Panc1 (cell line): ENCODE data around the gene COPS8. TPM values are rescaled to one million over a fixed set of nuclear protein-coding genes. Genes with fewer than 3 reads are reported as not detected.

ENCODE experiments used
- ATAC-seq: fragments of 200-7000 bp; cut with Tn5 transposase; 2 replicates; pipeline ENCODE4 v1.9.1; 2020; ENCODE audit warnings: mild to moderate bottlenecking, moderate library complexity
- BruUV-seq: library from RNA; stranded (reverse); fragments of 400-500 nt; replicated peaks from 2 replicates; lab custom pipeline; 2021; lab: Mats Ljungman, UMichigan
- CTCF ChIA-PET: fragments of 300-600 bp; sonication (Branson Sonifier 250); formaldehyde crosslinking; loops from one replicate; lab custom pipeline; 2022; ENCODE audit warnings: antibody characterized with exemption; lab: Charles Lee
- POLR2A ChIA-PET: fragments of 300-600 bp; sonication (Branson Sonifier 250); formaldehyde crosslinking; loops from one replicate; lab custom pipeline; 2022; ENCODE audit warnings: antibody characterized with exemption; lab: Charles Lee
- DNase-seq: peaks from one replicate; pipeline ENCODE4 v3.0.0-alpha.2; 2010; ENCODE audit warnings: low read depth, low spot score
- H3K27ac ChIP-seq: 2 replicates; pipeline ENCODE4 v1.5.1; 2011; ENCODE audit warnings: mild to moderate bottlenecking, low read length, inconsistent platforms
- H3K27me3 ChIP-seq: fragments of 200-500 bp; sonication (Bioruptor generic); 2 replicates; pipeline ENCODE4 v1.6.0; 2014; ENCODE audit warnings: low read length, inconsistent platforms; ENCODE audit not compliant: control insufficient read depth, insufficient read depth
- H3K36me3 ChIP-seq: fragments of 200-500 bp; sonication (Bioruptor generic); 2 replicates; pipeline ENCODE4 v1.5.1; 2014; ENCODE audit warnings: inconsistent platforms, mild to moderate bottlenecking, low read length, moderate library complexity; ENCODE audit not compliant: control insufficient read depth, insufficient read depth
- H3K4me1 ChIP-seq: 2 replicates; pipeline ENCODE4 v1.5.1; 2011; ENCODE audit warnings: inconsistent platforms, mild to moderate bottlenecking, low read length, moderate library complexity; ENCODE audit not compliant: control insufficient read depth, insufficient read depth
- H3K4me3 ChIP-seq, 2 experiments: 2 replicates each; pipeline ENCODE4 v1.5.1; 2011 to 2012; ENCODE audit warnings: low read depth in 2 of 2, low read length in 2 of 2, mild to moderate bottlenecking in 2 of 2, inconsistent platforms in 1 of 2, moderate library complexity in 1 of 2
- H3K9me3 ChIP-seq: fragments of 200-500 bp; sonication (Bioruptor generic); 2 replicates; pipeline ENCODE4 v1.5.1; 2014; ENCODE audit warnings: low read depth, mild to moderate bottlenecking, inconsistent platforms, low read length, moderate library complexity; ENCODE audit not compliant: control insufficient read depth, insufficient read depth
- CTCF ChIP-seq: fragments of 450-650 bp; IDR thresholded peaks from 2 replicates; pipeline ENCODE4 v1.5.1; 2017; ENCODE audit warnings: mild to moderate bottlenecking
- POLR2AphosphoS5 ChIP-seq: IDR thresholded peaks from 2 replicates; pipeline ENCODE4 v1.6.1; 2012; ENCODE audit warnings: mild to moderate bottlenecking, low read depth, low read length, moderate library complexity
- REST ChIP-seq, 2 experiments: IDR thresholded peaks; 2 replicates each; pipeline ENCODE4 v1.6.1; 2011 to 2012; ENCODE audit warnings: low read depth in 2 of 2, control low read depth in 1 of 2, low read length in 1 of 2, mild to moderate bottlenecking in 1 of 2, moderate library complexity in 1 of 2; ENCODE audit not compliant: insufficient read depth in 1 of 2
- SIN3A ChIP-seq: IDR thresholded peaks from 2 replicates; pipeline ENCODE4 v1.6.1; 2012; ENCODE audit warnings: low read depth, mild to moderate bottlenecking, low read length, moderate library complexity, borderline replicate concordance; ENCODE audit not compliant: insufficient read depth
- TCF7L2 ChIP-seq: IDR thresholded peaks from 2 replicates; pipeline ENCODE4 v1.6.1; 2011; ENCODE audit warnings: mild to moderate bottlenecking, low read depth, low read length, inconsistent platforms
- in situ Hi-C: cut with HindIII; loops from 2 replicates; pipeline ENCODE4 v1.10.0; 2016; ENCODE audit warnings: low sequenced_read_pairs, low pct_unique_long_range_greater_than_20kb
- intact Hi-C: fragments of 100-400 bp; cut with micrococcal nuclease; formaldehyde crosslinking; loops from one replicate; pipeline ENCODE4 v1.10.0; 2022; ENCODE audit not compliant: unreplicated experiment
- total RNA-seq: library from RNA; stranded (reverse); gene quantifications from one replicate; pipeline ENCODE4 v1.2.1, GENCODE V29; 2021; ENCODE audit not compliant: unreplicated experiment

The COPS8 gene
- total RNA-seq, 1 experiment from 2014 or later = 57.9 TPM

GRCh38 chr2:237109421-237109934 is 23.8 kb downstream of the COPS8 start:
- Histone ChIP-seq H3K27ac (no peak overlapping the region), H3K36me3 (no peaks in the 10 kb centered on the region), H3K4me1 (no peaks in the 10 kb centered on the region), H3K4me3 (no peak overlapping the region), H3K9me3 (peaks cover 18% of the 10 kb centered on the region; the same call in 1 of the 2 replicates), H3K27me3 (no peaks in the 10 kb centered on the region)
- DNase-seq = no peak
- intact Hi-C loops (no loop called here), in situ Hi-C loops (no loop called here)
- ChIA-PET CTCF (no interaction called here), POLR2A (no interaction called here)
- no peak for ATAC-seq
- TF ChIP-seq TCF7L2 (no peak), CTCF (no peak), REST (IDR thresholded peaks at IDR 0.05; ENCODE audit: insufficient read depth in 1 of 2, low read depth in 2 of 2, low read length in 1 of 2) (no peak), POLR2AphosphoS5 (no peak), SIN3A (no peak)
- no TSS peak for BruUV-seq

DNA sequence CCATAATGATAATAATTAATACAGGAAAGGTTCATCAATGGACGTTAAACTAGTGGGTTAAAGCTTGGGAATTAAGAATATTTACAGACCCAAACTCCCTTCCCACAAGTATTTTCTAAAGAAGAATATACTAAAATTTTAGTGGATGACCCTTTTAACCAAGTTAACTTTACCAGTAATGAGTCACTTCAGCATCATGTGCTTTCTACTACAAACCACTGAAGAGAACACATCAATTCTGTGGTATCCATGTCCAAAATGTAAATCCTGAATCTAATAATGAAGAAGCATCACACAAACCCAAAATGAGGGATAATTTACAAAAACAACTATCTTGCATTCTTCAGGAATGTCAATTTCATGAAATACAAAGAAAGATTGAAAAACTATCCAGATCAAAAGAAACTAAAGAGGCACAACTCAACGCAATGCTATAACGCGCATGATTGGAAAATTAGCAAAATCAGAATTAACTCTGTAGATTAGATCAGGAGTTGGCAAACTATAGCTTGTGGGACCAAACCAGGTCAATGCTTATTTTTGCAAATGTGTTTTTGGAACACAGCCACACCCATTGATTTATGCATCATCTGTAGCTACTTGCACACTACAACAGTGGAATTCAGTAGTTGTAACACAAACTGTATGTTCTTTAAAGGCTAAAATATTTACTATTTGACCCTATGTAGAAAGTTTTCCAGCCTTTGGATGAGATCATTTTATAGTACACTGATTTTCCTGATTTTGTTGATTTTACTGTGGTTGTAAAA is 27.5 kb downstream of the COPS8 start:
- H3K4me3 ChIP-seq = no peak overlapping the region
- CTCF ChIA-PET = no interaction called here
- no TSS peak for BruUV-seq
- no peaks in the 10 kb centered on the region for H3K27me3 ChIP-seq
- no peaks in the 10 kb centered on the region for H3K4me1 ChIP-seq
- POLR2A ChIA-PET = no interaction called here
- H3K27ac ChIP-seq = no peak overlapping the region
- intact Hi-C loops = no loop called here
- DNase-seq (no peak), ATAC-seq (no peak)
- no peak for TF ChIP-seq POLR2AphosphoS5
- TF ChIP-seq SIN3A = no peak
- TF ChIP-seq CTCF = no peak
- no peak for TF ChIP-seq REST (IDR thresholded peaks at IDR 0.05; ENCODE audit: insufficient read depth in 1 of 2, low read depth in 2 of 2, low read length in 1 of 2)
- no peak for TF ChIP-seq TCF7L2
- in situ Hi-C loops = no loop called here
- H3K9me3 ChIP-seq = peaks cover 18% of the 10 kb centered on the region; the same call in 1 of the 2 replicates
- H3K36me3 ChIP-seq = no peaks in the 10 kb centered on the region
